ENCODE measurements around the gene NFE2L2. TPM values are rescaled to one million over a fixed set of nuclear protein-coding genes. Genes with fewer than 3 reads are reported as not detected.

NFE2L2 gene
- total RNA-seq, 1 experiment from 2014 or later, result 104 TPM

DNA sequence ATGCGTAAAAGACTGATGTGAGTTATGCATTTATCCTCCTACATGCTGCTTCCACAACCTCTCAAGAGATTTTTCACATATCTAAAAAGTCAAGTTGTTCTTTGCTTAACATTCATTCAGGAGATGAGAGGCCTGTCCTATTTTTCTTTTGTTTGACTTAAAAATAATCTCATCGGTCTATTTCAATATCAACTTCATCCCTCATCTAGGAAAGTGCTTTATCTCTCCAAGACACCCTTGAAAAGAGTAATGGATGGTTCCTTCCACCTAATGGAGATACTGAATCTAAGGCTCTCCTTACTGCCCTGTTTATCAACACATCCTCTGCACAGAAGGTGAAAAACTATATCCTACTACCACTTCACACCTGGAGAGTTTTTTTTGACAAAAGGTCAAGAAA is 2.4 kb downstream of the NFE2L2 start:
- in situ Hi-C loops (cut with HindIII; ENCODE audit: low pct_unique_long_range_greater_than_20kb, low sequenced_read_pairs), result no loop called here

DNA sequence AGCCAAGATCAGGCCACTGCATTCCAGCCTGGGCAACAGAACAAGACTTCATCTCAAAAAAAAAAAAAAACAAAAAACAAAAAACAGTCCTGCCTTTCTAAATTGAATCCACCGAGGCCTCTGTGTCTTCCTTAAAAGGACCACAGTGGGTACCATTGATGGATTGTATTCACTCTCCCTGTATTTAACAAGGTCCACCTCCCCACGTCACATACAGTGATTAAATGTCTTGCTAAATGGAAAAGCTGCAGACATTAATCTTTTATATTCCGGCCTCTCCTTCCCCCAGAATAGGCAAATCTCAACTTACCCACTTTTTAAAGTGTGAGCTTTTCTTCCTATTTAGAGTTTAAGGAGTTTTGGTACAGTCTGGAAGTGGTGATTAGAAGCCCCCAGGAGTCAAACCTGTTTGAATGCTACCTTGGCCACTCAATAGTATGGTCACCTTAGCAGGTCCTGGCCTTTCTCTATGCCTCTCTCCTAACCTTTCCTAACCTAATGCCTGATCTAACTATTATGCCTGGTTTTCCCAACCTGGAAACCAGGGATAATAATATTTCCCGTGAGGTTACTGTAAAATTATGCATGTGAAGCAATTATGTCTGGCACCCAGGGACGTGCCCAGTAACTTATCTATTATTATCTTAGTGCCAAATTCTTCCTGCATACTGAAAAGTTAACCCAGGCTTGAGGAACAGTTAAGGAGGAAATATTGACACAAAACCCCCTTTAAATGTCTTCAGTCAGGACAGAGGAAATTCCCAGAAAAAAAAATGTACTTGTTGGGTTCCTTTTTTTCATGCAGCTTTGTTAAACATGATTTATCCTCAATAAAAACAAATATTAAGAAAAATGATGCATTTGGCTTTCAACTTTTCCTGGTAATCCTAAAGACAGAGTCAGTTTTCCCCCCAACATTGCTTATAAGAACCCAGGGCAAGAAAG is 3.1 kb downstream of the NFE2L2 start:
- TF ChIP-seq POLR2AphosphoS5 (IDR thresholded peaks at IDR 0.05; ENCODE audit: low read depth, low read length) (no peak), TCF7L2 (IDR thresholded peaks at IDR 0.05; ENCODE audit: low read depth, low read length) (no peak), SIN3A (IDR thresholded peaks at IDR 0.05; ENCODE audit: borderline replicate concordance, insufficient read depth, low read depth, low read length) (no peak), CTCF (IDR thresholded peaks at IDR 0.05) (no peak)
- TF ChIP-seq, protein P1, sequence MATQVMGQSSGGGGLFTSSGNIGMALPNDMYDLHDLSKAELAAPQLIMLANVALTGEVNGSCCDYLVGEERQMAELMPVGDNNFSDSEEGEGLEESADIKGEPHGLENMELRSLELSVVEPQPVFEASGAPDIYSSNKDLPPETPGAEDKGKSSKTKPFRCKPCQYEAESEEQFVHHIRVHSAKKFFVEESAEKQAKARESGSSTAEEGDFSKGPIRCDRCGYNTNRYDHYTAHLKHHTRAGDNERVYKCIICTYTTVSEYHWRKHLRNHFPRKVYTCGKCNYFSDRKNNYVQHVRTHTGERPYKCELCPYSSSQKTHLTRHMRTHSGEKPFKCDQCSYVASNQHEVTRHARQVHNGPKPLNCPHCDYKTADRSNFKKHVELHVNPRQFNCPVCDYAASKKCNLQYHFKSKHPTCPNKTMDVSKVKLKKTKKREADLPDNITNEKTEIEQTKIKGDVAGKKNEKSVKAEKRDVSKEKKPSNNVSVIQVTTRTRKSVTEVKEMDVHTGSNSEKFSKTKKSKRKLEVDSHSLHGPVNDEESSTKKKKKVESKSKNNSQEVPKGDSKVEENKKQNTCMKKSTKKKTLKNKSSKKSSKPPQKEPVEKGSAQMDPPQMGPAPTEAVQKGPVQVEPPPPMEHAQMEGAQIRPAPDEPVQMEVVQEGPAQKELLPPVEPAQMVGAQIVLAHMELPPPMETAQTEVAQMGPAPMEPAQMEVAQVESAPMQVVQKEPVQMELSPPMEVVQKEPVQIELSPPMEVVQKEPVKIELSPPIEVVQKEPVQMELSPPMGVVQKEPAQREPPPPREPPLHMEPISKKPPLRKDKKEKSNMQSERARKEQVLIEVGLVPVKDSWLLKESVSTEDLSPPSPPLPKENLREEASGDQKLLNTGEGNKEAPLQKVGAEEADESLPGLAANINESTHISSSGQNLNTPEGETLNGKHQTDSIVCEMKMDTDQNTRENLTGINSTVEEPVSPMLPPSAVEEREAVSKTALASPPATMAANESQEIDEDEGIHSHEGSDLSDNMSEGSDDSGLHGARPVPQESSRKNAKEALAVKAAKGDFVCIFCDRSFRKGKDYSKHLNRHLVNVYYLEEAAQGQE (IDR thresholded peaks at IDR 0.05; ENCODE audit: insufficient read depth in 1 of 2, low read depth in 2 of 2, low read length in 1 of 2), result no peak
- DNase-seq (ENCODE audit: low read depth, low spot score) (no peak), ATAC-seq (no peak)
- peak overlapping the region; percentile 94 for H3K27ac ChIP-seq (ENCODE audit: low read length)
- no TSS peak for BruUV-seq (replicated peaks)
- in situ Hi-C loops (cut with HindIII; ENCODE audit: low pct_unique_long_range_greater_than_20kb, low sequenced_read_pairs) (no loop called here), intact Hi-C loops (cut with micrococcal nuclease; ENCODE audit: unreplicated experiment) (loop anchor here (2.0 kb wide), 3 partner anchors 71 to 155 kb away; no protein-coding TSS in a partner anchor)
- peaks cover 6% of the 10 kb centered on the region; the same call in 1 of the 2 replicates for H3K36me3 ChIP-seq (ENCODE audit: control insufficient read depth, insufficient read depth, low read length)
- H3K9me3 ChIP-seq (ENCODE audit: control insufficient read depth, insufficient read depth, low read depth, low read length), result peaks cover 3% of the 10 kb centered on the region; the same call in 1 of the 2 replicates
- H3K4me3 ChIP-seq (ENCODE audit: low read depth in 2 of 2, low read length in 2 of 2), result peak overlapping the region; percentile 69 to 75
- peaks cover 39% of the 10 kb centered on the region for H3K4me1 ChIP-seq (ENCODE audit: control insufficient read depth, insufficient read depth, low read length)
- CTCF ChIA-PET, result no interaction called here
- no peaks in the 10 kb centered on the region for H3K27me3 ChIP-seq (ENCODE audit: control insufficient read depth, insufficient read depth, low read length)
- POLR2A ChIA-PET, result interaction anchor here (0.6 to 1.2 kb wide), 2 partner anchors 11 to 15 kb away, joined by 3 read pairs; no protein-coding TSS in a partner anchor

More for the DNA sequence above, 2.4 kb downstream of the NFE2L2 start:
- peak overlapping the region; percentile 69 to 75 for H3K4me3 ChIP-seq (ENCODE audit: low read depth in 2 of 2, low read length in 2 of 2)
- ChIA-PET POLR2A (interaction anchor here (0.6 kb wide), 2 partner anchors 12 to 24 kb away, joined by 4 read pairs; no protein-coding TSS in a partner anchor), CTCF (no interaction called here)
- peaks cover 3% of the 10 kb centered on the region; the same call in 1 of the 2 replicates for H3K9me3 ChIP-seq (ENCODE audit: control insufficient read depth, insufficient read depth, low read depth, low read length)
- no peaks in the 10 kb centered on the region for H3K27me3 ChIP-seq (ENCODE audit: control insufficient read depth, insufficient read depth, low read length)
- H3K36me3 ChIP-seq (ENCODE audit: control insufficient read depth, insufficient read depth, low read length), result peaks cover 6% of the 10 kb centered on the region; the same call in 1 of the 2 replicates
- BruUV-seq (replicated peaks), result no TSS peak
- TF ChIP-seq, protein P1 (IDR thresholded peaks at IDR 0.05; ENCODE audit: insufficient read depth in 1 of 2, low read depth in 2 of 2, low read length in 1 of 2), result no peak
- TF ChIP-seq TCF7L2 (IDR thresholded peaks at IDR 0.05; ENCODE audit: low read depth, low read length), result no peak
- TF ChIP-seq SIN3A (IDR thresholded peaks at IDR 0.05; ENCODE audit: borderline replicate concordance, insufficient read depth, low read depth, low read length), result no peak
- no peak for TF ChIP-seq POLR2AphosphoS5 (IDR thresholded peaks at IDR 0.05; ENCODE audit: low read depth, low read length)
- TF ChIP-seq CTCF (IDR thresholded peaks at IDR 0.05), result no peak
- DNase-seq (ENCODE audit: low read depth, low spot score), result no peak
- no peak for ATAC-seq
- H3K27ac ChIP-seq (ENCODE audit: low read length), result peak overlapping the region; percentile 94
- H3K4me1 ChIP-seq (ENCODE audit: control insufficient read depth, insufficient read depth, low read length), result peaks cover 39% of the 10 kb centered on the region
- intact Hi-C loops (cut with micrococcal nuclease; ENCODE audit: unreplicated experiment), result loop anchor here (2.0 kb wide), 3 partner anchors 71 to 155 kb away; no protein-coding TSS in a partner anchor

Measured in Panc1 (cell line).